GM12878 (cell line): ENCODE results near the gene GP5. TPM values are rescaled to one million over a fixed set of nuclear protein-coding genes. Genes with fewer than 3 reads are reported as not detected.

Source experiments
- ATAC-seq: fragments of 200-7000 bp; cut with Tn5 transposase; 3 replicates; pipeline ENCODE4 v1.9.1; 2020; ENCODE audit warnings: mild to moderate bottlenecking, moderate library complexity
- BruUV-seq: library from RNA; stranded (reverse); fragments of 400-500 nt; replicated peaks from 2 replicates; lab custom pipeline; 2021; lab: Mats Ljungman, UMichigan
- CTCF ChIA-PET: fragments of 300-600 bp; sonication (Branson Sonifier 250); formaldehyde crosslinking; extraction: SDS; loops from one replicate; lab custom pipeline; 2021; ENCODE audit warnings: inconsistent platforms; lab: Yijun Ruan, JAX
- POLR2A ChIA-PET: fragments of 350-600 bp; formaldehyde crosslinking; extraction: SDS; loops from one replicate; lab custom pipeline; 2021; ENCODE audit warnings: inconsistent platforms; lab: Charles Lee
- RAD21 ChIA-PET: fragments of 300-600 bp; sonication (Branson Sonifier 250); formaldehyde crosslinking; loops from one replicate; lab custom pipeline; 2023; ENCODE audit warnings: antibody characterized with exemption; ENCODE audit not compliant: unreplicated experiment; lab: Charles Lee
- SMC1A ChIA-PET: fragments of 300-600 bp; sonication (Branson Sonifier 250); formaldehyde crosslinking; loops from one replicate; lab custom pipeline; 2023; ENCODE audit not compliant: unreplicated experiment, uncharacterized antibody; lab: Charles Lee
- DNase-seq: peaks from one replicate; pipeline ENCODE4 v3.0.0-alpha.2; 2011; ENCODE audit warnings: low read depth, low spot score
- FAIRE-seq: peaks from 3 replicates; lab custom pipeline; 2011; peaks lifted over from hg19 to GRCh38; lab: Jason Lieb, UNC
- H2AFZ ChIP-seq: 2 replicates; pipeline ENCODE4 v1.6.0; 2011; ENCODE audit warnings: low read depth, low read length, control low read depth; ENCODE audit not compliant: control insufficient read depth
- H3K27ac ChIP-seq: 2 replicates; pipeline ENCODE4 v1.5.1; 2011; ENCODE audit warnings: control low read depth; ENCODE audit not compliant: control insufficient read depth, insufficient read depth
- H3K27me3 ChIP-seq, 2 experiments: replicated peaks in 1 of 2; 2 replicates each; pipeline versions ENCODE4 v1.6.0 to v1.6.1; 2011; ENCODE audit warnings: low read length in 1 of 2; ENCODE audit not compliant: control insufficient read depth in 2 of 2, insufficient read depth in 2 of 2
- H3K36me3 ChIP-seq, 2 experiments: 2 replicates each; pipeline ENCODE4 v1.5.1; 2011; ENCODE audit warnings: low read length in 1 of 2; ENCODE audit not compliant: control insufficient read depth in 2 of 2, insufficient read depth in 2 of 2
- H3K4me1 ChIP-seq: 2 replicates; pipeline ENCODE4 v1.6.1; 2011; ENCODE audit warnings: mild to moderate bottlenecking, low read length, moderate library complexity, mixed read lengths; ENCODE audit not compliant: control insufficient read depth, insufficient read depth
- H3K4me2 ChIP-seq: 2 replicates; pipeline ENCODE4 v1.6.0; 2011; ENCODE audit warnings: control low read depth; ENCODE audit not compliant: control insufficient read depth, insufficient read depth
- H3K4me3 ChIP-seq: fragments of 200-600 bp; sonication (generic); 2 replicates; pipeline ENCODE4 v1.5.1; 2016
- H3K79me2 ChIP-seq: 2 replicates; pipeline ENCODE4 v1.6.0; 2011; ENCODE audit warnings: low read length; ENCODE audit not compliant: control insufficient read depth, insufficient read depth
- H3K9ac ChIP-seq: 2 replicates; pipeline ENCODE4 v1.8.0; 2011; ENCODE audit warnings: low read length, control low read depth, mixed read lengths; ENCODE audit not compliant: control insufficient read depth, insufficient read depth
- H3K9me3 ChIP-seq: replicated peaks from 3 replicates; pipeline ENCODE4 v1.5.1; 2011; ENCODE audit warnings: mild to moderate bottlenecking, low read length; ENCODE audit not compliant: control insufficient read depth, insufficient read depth
- H4K20me1 ChIP-seq: 2 replicates; pipeline ENCODE4 v1.6.0; 2011; ENCODE audit not compliant: control insufficient read depth, insufficient read depth
- ATF7 ChIP-seq: fragments of 450-650 bp; IDR thresholded peaks from 2 replicates; pipeline ENCODE4 v1.6.1; 2016; ENCODE audit warnings: low read depth, mild to moderate bottlenecking
- BRCA1 ChIP-seq: IDR thresholded peaks from 2 replicates; pipeline ENCODE4 v1.6.1; 2011; ENCODE audit warnings: low read depth, low read length, improper control_type of control experiment
- EGR1 ChIP-seq, 2 experiments: IDR thresholded peaks; 1 replicate in 1 of 2; 2 replicates in 1 of 2; pipeline ENCODE4 v1.6.1; 2011 to 2012; ENCODE audit warnings: low read depth in 2 of 2, low read length in 2 of 2, borderline replicate concordance in 1 of 2, mild to moderate bottlenecking in 1 of 2, moderate library complexity in 1 of 2
- EP300 ChIP-seq, 2 experiments: fragments of 150-350 bp in 1 of 2; IDR thresholded peaks; 2 replicates each; pipeline ENCODE4 v1.6.1; 2011 to 2012; ENCODE audit warnings: low read depth in 2 of 2, low read length in 2 of 2, borderline replicate concordance in 1 of 2, improper control_type of control experiment in 1 of 2, inconsistent platforms in 1 of 2; ENCODE audit not compliant: control insufficient read depth in 1 of 2
- HDAC2 ChIP-seq: fragments of 200-600 bp; sonication (generic); IDR thresholded peaks from 2 replicates; pipeline ENCODE4 v1.6.1; 2017
- HDGF ChIP-seq: fragments of 450-650 bp; IDR thresholded peaks from 2 replicates; pipeline ENCODE4 v1.6.1; 2016; ENCODE audit warnings: antibody characterized with exemption
- POU2F2 ChIP-seq: IDR thresholded peaks from 3 replicates; pipeline ENCODE4 v1.6.1; 2011; ENCODE audit warnings: low read depth, mild to moderate bottlenecking, low read length, borderline replicate concordance
- RFX5 ChIP-seq: IDR thresholded peaks from 2 replicates; pipeline ENCODE4 v1.6.1; 2011; ENCODE audit warnings: low read depth, low read length, improper control_type of control experiment
- RUNX3 ChIP-seq: IDR thresholded peaks from 2 replicates; pipeline ENCODE4 v1.6.1; 2012; ENCODE audit warnings: low read length, inconsistent platforms
- SRF ChIP-seq, 2 experiments: IDR thresholded peaks; 2 replicates each; pipeline ENCODE4 v1.6.1; 2011; ENCODE audit warnings: low read depth in 2 of 2, low read length in 2 of 2, mild to moderate bottlenecking in 1 of 2, moderate library complexity in 1 of 2
- WGBS: methylation state at CpG from one replicate; pipeline ENCODE4 v1.1.6; 2016; ENCODE audit warnings: low lambda C conversion rate; ENCODE audit not compliant: insufficient replicate concordance, insufficient coverage; ENCODE audit errors: missing lambda C conversion rate; 5-methylcytosine and 5-hydroxymethylcytosine counted together
- in situ Hi-C: fragments of 300-500 bp; cut with MboI; formaldehyde crosslinking; loops from 9 replicates; pipeline ENCODE4 v1.14.3; 2018; ENCODE audit warnings: mixed read lengths
- intact Hi-C: fragments of 100-400 bp; cut with micrococcal nuclease; formaldehyde crosslinking; loops from one replicate; pipeline ENCODE4 v1.14.2; 2022; ENCODE audit not compliant: unreplicated experiment
- polyA plus RNA-seq, 11 experiments: library from polyadenylated mRNA; depleted of rRNA in 4 of 11; unstranded in 6 of 11; stranded (reverse) in 5 of 11; fragments of >200 nt; fragmentation: Nextera tagmentation in 4 of 11; fragmentation: Illumina TruSeq in 1 of 11; extraction: Ambion mirVana in 4 of 11; extraction: Trizol in 1 of 11; gene quantifications; 1 replicate in 1 of 11; 2 replicates in 10 of 11; pipeline versions ENCODE4 v1.2.1 to v1.2.3, GENCODE V29; 2011 to 2016; ENCODE audit warnings: inconsistent platforms in 2 of 11, missing spikeins in 2 of 11, low read depth in 1 of 11
- total RNA-seq, 4 experiments: library from RNA; depleted of rRNA in 3 of 4; stranded (reverse); fragments of >200 nt in 3 of 4; fragmentation: Illumina TruSeq in 1 of 4; extraction: Trizol in 1 of 4; gene quantifications; 2 replicates each; pipeline versions ENCODE4 v1.2.1 to v1.2.3, GENCODE V29; 2013 to 2021
- TF ChIP-seq, protein P1 (sequence below): IDR thresholded peaks from 2 replicates; pipeline ENCODE4 v1.6.1; 2012; ENCODE audit warnings: low read depth, low read length, improper control_type of control experiment
- TF ChIP-seq, protein P2 (sequence below): fragments of 450-650 bp; IDR thresholded peaks from 2 replicates; pipeline ENCODE4 v1.6.1; 2017; ENCODE audit warnings: low read depth, mild to moderate bottlenecking, moderate library complexity
- TF ChIP-seq, protein P3 (sequence below): fragments of 450-650 bp; IDR thresholded peaks from 2 replicates; pipeline ENCODE4 v1.6.1; 2016; ENCODE audit warnings: mild to moderate bottlenecking

The GP5 gene
- total and polyA plus RNA-seq, 10 of the 15 experiments (the other 5 are each of a cell fraction or from before 2014, with no cell fraction given), result not detected

DNA sequence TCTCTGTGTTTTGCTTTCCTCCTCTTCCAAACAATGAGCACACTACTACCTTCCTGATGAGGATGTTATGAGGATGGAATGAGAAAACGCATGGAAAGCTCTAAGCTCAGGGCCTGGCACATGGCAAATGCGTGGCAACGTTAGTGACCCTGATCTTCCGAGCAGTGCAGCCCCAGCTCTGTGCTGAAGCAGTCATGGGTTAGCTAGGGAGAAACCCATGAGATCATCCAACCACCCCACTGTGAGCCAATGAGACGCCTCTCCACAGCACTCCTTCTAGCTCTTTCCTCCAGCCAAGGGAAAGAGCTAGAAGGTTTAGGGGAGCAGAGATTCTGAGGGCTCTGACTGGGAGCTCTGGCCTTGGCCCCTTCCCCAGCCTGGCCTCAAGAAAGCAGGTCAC lies 52.4 kb downstream of the GP5 start:
- ChIA-PET RAD21 (interaction anchor here (1.6 kb wide), 1 partner anchor 13 kb away, joined by 5 read pairs; no protein-coding TSS in a partner anchor), POLR2A (no interaction called here), CTCF (interaction anchor here (0.6 to 5.9 kb wide), 6 partner anchors 12 to 965 kb away, joined by 3 to 64 read pairs (median 4); no protein-coding TSS in a partner anchor), SMC1A (interaction anchor here (1.6 kb wide), 1 partner anchor 99 kb away, joined by 4 read pairs; no protein-coding TSS in a partner anchor)
- no TSS peak for BruUV-seq
- Histone ChIP-seq H3K4me2 (no peak overlapping the region), H3K4me3 (no peak overlapping the region), H3K27ac (no peak overlapping the region), H2AFZ (no peak overlapping the region), H3K79me2 (no peaks in the 10 kb centered on the region), H3K9me3 (no peaks in the 10 kb centered on the region), H3K4me1 (no peaks in the 10 kb centered on the region), H4K20me1 (no peaks in the 10 kb centered on the region), H3K36me3 (no peaks in the 10 kb centered on the region), H3K27me3 (no peaks in the 10 kb centered on the region; a peak in 3 of 4 replicates), H3K9ac (no peak overlapping the region)
- TF ChIP-seq ATF7, result 0 out of 2 replicates have a peak, but pooled peaks have one; percentile 16
- TF ChIP-seq HDGF, result no peak
- FAIRE-seq (no peak), ATAC-seq (peak; percentile 83), DNase-seq (no peak)
- intact Hi-C loops (no loop called here), in situ Hi-C loops (no loop called here)
- 0% methylated on average over 5 of the region's 5 CpGs for WGBS

DNA sequence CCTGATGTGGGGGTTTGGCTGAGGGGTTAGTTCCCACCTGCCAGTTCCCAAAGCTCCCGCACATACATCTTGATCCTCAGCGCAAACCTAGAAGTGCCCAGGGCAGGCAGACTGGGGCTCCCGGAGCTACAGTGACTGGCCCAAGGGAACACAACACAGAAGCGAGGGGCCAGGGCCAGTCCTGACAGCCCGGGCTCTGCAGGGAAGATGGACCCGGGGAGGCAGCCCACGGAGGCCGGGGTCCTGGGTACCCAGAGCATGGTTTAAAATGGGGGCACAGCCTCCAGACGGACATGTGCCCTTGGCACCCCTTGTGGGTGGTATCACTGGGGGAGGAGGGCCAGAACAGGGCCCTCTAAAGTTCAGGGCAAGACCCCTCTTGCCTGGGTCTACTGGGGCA lies 53.0 kb downstream of the GP5 start:
- ATAC-seq (no peak), FAIRE-seq (no peak), DNase-seq (no peak)
- no peak overlapping the region for H3K27ac ChIP-seq
- POLR2A ChIA-PET, result no interaction called here
- H3K9me3 ChIP-seq, result no peaks in the 10 kb centered on the region
- SMC1A ChIA-PET, result interaction anchor here (1.6 to 3.0 kb wide), 3 partner anchors 10 to 100 kb away, joined by 3 to 6 read pairs (median 4); no protein-coding TSS in a partner anchor
- intact Hi-C loops (no loop called here), in situ Hi-C loops (no loop called here)
- RAD21 ChIA-PET, result interaction anchor here (1.0 to 1.6 kb wide), 2 partner anchors 13 to 60 kb away, joined by 4 to 5 read pairs; no protein-coding TSS in a partner anchor
- H3K36me3 ChIP-seq, result no peaks in the 10 kb centered on the region
- no peaks in the 10 kb centered on the region for H4K20me1 ChIP-seq
- H3K79me2 ChIP-seq, result no peaks in the 10 kb centered on the region
- CTCF ChIA-PET, result interaction anchor here (1.0 to 5.9 kb wide), 7 partner anchors 11 to 561 kb away, joined by 3 to 64 read pairs (median 4); no protein-coding TSS in a partner anchor
- no TSS peak for BruUV-seq
- H3K9ac ChIP-seq, result no peak overlapping the region
- H2AFZ ChIP-seq, result no peak overlapping the region
- H3K27me3 ChIP-seq, result no peaks in the 10 kb centered on the region; a peak in 3 of 4 replicates
- no peaks in the 10 kb centered on the region for H3K4me1 ChIP-seq
- H3K4me2 ChIP-seq, result no peak overlapping the region
- 27% methylated on average over 9 of the region's 9 CpGs for WGBS
- no peak overlapping the region for H3K4me3 ChIP-seq
- TF ChIP-seq POU2F2 (no peak), EP300 (IDR thresholded peaks at IDR 0.05; ENCODE audit: borderline replicate concordance in 1 of 2, control insufficient read depth in 1 of 2, low read depth in 2 of 2, low read length in 2 of 2) (no peak), BRCA1 (no peak), RFX5 (no peak), HDAC2 (no peak), EGR1 (IDR thresholded peaks at IDR 0.05; ENCODE audit: borderline replicate concordance in 1 of 2, low read depth in 2 of 2, low read length in 2 of 2) (no peak), SRF (IDR thresholded peaks at IDR 0.05; ENCODE audit: low read depth in 2 of 2, low read length in 2 of 2) (no peak), RUNX3 (no peak)
- TF ChIP-seq, protein P1, sequence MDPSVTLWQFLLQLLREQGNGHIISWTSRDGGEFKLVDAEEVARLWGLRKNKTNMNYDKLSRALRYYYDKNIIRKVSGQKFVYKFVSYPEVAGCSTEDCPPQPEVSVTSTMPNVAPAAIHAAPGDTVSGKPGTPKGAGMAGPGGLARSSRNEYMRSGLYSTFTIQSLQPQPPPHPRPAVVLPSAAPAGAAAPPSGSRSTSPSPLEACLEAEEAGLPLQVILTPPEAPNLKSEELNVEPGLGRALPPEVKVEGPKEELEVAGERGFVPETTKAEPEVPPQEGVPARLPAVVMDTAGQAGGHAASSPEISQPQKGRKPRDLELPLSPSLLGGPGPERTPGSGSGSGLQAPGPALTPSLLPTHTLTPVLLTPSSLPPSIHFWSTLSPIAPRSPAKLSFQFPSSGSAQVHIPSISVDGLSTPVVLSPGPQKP, result no peak
- TF ChIP-seq, protein P2, sequence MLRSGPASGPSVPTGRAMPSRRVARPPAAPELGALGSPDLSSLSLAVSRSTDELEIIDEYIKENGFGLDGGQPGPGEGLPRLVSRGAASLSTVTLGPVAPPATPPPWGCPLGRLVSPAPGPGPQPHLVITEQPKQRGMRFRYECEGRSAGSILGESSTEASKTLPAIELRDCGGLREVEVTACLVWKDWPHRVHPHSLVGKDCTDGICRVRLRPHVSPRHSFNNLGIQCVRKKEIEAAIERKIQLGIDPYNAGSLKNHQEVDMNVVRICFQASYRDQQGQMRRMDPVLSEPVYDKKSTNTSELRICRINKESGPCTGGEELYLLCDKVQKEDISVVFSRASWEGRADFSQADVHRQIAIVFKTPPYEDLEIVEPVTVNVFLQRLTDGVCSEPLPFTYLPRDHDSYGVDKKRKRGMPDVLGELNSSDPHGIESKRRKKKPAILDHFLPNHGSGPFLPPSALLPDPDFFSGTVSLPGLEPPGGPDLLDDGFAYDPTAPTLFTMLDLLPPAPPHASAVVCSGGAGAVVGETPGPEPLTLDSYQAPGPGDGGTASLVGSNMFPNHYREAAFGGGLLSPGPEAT, result no peak
- TF ChIP-seq, protein P3, sequence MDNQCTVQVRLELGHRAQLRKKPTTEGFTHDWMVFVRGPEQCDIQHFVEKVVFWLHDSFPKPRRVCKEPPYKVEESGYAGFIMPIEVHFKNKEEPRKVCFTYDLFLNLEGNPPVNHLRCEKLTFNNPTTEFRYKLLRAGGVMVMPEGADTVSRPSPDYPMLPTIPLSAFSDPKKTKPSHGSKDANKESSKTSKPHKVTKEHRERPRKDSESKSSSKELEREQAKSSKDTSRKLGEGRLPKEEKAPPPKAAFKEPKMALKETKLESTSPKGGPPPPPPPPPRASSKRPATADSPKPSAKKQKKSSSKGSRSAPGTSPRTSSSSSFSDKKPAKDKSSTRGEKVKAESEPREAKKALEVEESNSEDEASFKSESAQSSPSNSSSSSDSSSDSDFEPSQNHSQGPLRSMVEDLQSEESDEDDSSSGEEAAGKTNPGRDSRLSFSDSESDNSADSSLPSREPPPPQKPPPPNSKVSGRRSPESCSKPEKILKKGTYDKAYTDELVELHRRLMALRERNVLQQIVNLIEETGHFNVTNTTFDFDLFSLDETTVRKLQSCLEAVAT, result no peak
